NCI-H1105 (cell line): ENCODE measurements around the gene THAP12.
A peak's percentile ranks its signal among the peaks of the same experiment; 100 is the strongest.
"Not testable (repeated sequence)": the region's sequence is repeated elsewhere in the genome, so short reads cannot be mapped to it uniquely, and the experiment has no call there.

Experiments used
- DNase-seq: peaks from one replicate; lab custom pipeline; 2025; lab: John Stamatoyannopoulos, UW

Gene THAP12

GRCh38 chr11:76327756-76328388 is 53.1 kb downstream of the THAP12 start:
- no peak for DNase-seq

- DNase-seq: no peak
These were observed 53.7 kb downstream of the THAP12 start for GRCh38 chr11:76327202-76327601.

- DNase-seq: no peak
These were observed 55.7 kb downstream of the THAP12 start for GRCh38 chr11:76325185-76325584.

DNA sequence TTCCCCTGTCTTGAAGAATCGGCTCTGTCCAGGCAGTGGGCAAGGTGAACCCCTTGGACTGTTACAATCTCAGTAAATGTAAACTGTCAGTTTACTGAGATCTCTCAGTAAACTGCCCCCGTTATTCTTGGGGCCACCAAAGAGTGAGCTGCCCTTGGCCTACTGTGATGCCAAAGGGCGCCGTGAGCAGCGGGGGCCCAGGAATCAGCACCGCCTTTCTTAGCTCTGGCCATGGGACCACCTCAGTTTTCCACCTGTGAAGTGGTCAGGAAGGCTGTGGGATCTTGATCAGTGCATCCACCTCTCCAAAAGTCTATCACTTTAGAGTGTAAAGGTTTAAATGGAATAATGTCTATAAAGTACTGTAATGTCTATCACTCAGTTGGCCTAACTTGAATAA is 57.1 kb downstream of the THAP12 start:
- no peak for DNase-seq

DNA sequence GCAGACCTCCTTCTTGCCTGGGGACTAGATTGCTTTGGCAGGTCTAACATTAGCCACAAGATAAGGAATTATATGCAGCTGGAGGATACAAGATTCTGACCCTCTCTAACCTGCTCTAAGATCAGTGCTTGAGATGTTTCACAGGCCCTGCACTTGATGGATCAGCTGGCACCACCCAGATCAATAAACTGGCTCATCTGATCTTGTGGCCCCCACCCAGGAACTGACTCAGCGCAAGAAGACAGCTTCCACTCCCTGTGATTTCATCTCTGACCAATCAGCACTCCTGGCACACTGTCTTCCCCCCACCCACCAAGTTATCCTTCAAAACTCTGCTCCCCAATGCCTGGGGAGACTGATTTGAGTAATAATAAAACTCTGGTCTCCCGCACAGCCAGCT is 57.6 kb downstream of the THAP12 start:
- DNase-seq: not testable (repeated sequence)

DNA sequence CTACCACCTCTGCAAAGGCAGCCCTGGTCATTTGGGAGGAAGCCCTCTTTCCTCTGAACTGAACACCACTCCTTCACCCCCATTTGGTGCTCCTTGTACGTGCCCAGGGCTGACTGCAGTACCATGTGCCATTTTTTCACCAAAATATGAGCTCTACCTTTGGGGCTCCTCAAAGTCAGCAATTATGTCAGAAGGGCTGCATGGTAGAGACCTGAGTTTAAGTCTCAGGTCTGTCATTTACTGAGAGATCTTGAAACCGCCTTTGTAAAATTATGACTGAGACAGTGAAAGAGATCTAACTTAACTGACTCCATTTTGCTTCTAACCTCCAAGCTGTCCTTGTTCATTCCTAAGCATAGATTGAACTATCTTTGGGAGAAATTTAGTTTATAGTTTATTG is 58.0 kb downstream of the THAP12 start:
- no peak for DNase-seq

- DNase-seq: no peak
These were observed 58.4 kb downstream of the THAP12 start for GRCh38 chr11:76322540-76322939.

- no peak for DNase-seq
These were observed 59.0 kb downstream of the THAP12 start for GRCh38 chr11:76321820-76322524.

GRCh38 chr11:76321340-76321739 is 59.6 kb downstream of the THAP12 start:
- DNase-seq: no peak

GRCh38 chr11:76320929-76321328 is 60.0 kb downstream of the THAP12 start:
- no peak for DNase-seq

DNA sequence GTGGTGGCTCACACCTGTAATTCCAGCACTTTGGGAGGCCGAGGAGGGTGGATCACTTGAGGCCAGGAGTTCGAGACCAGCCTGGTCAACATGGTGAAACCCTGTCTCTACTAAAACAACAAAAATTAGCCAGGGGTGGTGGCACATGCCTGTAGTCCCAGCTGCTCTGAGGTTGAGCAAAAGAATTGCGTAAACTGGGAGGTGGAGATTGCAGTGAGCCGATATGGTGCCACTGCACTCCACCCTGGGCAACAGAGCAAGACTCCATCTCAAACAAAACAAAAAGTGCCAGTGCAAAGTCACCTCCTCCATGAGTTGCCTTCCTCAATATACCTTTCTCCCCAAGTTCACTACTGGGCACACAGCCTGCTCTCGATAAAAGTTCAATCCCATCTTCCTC is 61.1 kb downstream of the THAP12 start:
- not testable (repeated sequence) for DNase-seq

- DNase-seq: peak; percentile 70
These were observed 62.1 kb downstream of the THAP12 start for GRCh38 chr11:76318744-76319384.

GRCh38 chr11:76317296-76317695 is 63.6 kb downstream of the THAP12 start:
- no peak for DNase-seq

DNA sequence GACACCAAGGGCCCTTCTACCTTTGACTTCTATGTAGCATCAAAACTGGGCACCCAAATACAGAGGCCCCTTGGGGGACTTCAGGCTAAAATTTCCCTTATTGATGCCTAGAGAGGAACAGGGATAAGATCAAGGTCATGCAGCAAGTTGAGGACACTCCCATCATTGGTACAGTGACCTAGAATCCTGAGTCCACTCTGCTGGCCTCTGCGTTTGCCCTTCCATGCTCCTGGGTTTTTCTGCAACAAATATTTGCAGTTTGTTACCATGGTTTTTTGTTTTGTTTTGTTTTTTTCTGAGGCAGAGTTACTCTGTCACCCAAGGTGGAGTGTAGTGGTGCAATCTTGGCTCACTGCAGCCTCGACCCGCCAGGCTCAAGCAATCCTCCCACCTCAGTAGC is 64.2 kb downstream of the THAP12 start:
- DNase-seq: no peak

DNA sequence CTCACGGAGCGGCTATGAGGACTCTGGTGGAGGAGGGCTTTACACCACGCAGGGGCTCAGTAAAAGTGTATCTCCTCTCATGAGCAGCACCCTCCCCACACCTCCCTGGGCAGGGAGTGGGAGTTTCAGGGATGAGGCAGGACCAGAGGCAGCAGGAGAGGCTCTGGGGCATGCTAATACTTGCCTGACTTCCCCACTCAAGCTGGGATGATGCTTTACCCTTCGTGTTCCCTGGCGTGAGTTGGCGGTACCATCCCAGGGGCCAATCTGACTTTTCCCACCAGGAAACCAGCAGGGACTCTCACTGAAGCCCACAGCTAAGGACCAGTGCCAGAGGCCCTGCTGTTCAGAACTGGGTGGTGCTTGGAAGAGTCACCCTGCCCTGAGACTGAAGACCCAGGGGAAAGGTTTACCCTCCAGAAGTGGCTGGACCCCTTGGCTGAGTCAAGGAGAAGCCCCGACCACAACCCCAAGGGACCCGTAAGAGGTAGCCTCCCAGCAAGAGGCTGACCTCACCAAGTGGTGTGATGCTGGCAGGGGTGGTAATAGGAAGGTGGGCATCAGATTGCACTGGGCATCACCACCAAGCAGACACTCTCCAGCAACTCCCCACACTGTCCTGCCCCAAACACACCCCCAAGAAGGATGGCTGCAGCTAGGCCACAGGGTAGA is 65.6 kb downstream of the THAP12 start:
- DNase-seq: no peak

DNA sequence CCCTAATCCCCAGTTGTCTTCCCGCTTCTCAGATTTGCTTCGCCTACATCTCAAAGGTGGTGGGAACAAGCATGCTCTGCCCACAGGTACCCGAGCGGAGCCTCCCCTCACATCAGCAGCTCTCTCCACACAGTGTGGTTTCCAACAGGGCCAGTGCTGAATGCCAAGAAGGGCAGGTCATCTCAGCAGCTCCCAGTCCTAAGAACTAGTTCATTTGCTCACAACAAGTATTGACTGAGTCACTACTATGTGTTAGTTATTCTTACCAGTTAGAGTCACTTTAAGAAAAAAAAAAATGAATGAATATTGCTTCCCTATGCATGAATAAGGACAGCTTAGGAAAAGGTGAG is 66.2 kb downstream of the THAP12 start:
- no peak for DNase-seq

DNA sequence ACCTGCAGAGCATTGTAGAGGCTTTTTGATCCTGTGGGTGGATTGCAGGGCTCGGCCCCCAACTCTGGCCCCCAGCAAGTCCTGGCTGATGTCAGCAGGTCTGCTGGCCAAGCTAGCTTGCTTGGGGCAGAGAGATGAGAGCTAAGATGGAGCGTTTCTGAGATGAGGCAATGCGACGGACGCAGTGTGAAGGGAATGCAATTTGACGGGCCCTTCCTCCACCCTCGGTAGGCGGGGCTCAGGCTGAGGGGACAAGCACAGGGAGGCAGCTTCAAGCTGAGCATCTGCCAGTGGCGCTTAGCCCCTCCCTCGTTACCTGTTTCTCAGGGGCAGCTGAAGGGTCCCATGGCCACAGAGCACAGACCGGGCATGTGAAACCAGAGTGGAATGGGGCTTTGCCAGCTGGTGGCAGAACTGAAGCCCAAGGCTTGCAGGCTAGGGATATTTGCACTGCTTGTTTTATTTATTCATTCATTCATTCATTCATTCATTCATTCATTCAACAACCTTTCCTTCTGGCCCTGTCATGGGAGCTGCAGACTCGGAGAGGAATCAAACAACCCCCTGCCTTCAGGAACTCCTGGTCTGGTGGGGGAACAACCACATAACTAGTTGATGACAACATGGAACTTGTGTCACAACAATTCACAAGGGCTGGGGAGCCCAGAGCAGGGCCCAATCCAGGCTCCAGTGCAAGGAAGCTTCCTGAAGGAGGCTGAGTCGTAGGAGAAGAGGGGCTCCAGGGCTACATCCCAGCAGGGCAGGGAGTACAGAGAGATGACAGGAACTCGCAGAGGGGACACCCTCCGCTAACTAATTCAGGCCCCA is 66.8 kb downstream of the THAP12 start:
- no peak for DNase-seq

GRCh38 chr11:76313271-76313670 is 67.7 kb downstream of the THAP12 start:
- no peak for DNase-seq

- no peak for DNase-seq
These were observed 69.9 kb downstream of the THAP12 start for GRCh38 chr11:76310832-76311595.

DNA sequence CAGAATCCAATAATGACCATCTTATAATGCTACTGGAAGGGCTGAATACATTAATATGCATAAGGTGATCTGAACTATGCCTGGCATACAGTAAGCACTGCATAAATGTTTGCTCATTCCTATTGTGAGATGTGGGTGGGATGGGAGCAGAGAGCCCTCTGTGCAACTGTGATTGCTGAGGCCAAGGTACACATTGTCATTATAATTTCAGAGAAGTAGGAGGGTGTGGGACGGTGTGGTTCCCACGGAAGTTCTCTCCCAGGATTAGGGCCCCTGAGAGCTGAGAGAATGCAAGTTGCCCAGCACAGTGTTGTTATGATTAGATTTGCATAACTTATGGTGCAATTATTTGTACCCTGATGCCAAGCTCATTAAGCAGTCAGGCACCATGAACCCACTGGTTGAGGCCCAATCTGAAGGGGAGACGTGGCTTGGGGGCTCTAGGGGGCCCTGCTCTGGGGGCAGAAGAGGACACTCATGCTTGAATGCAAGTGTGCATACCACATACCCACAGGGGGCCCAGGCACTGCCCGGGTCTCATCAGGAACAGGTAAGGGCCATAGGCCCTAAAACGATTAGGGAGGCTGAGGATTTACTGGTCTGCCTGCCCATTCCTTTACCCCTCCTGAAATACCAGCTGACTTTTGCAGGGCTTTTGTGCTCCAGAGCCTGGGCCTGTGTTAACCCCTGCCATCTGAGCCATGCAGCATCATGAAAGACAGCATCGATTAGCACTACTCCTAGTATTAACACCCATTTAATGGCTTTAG is 72.8 kb downstream of the THAP12 start:
- no peak for DNase-seq

GRCh38 chr11:76307396-76307795 is 73.5 kb downstream of the THAP12 start:
- no peak for DNase-seq
